PC-3 (cell line): Measurements from ENCODE around the gene PRRX1.

Source experiments
- CTCF ChIP-seq: fragments of 300-600 bp; sonication (generic); conservative IDR thresholded peaks from 2 replicates; pipeline ENCODE4 v1.5.1; 2017; ENCODE audit warnings: antibody characterized with exemption, low read depth, mild to moderate bottlenecking, low read length
- EZH2phosphoT487 ChIP-seq: fragments of 300-600 bp; sonication (generic); IDR thresholded peaks from 2 replicates; pipeline ENCODE4 v1.6.1; 2018; ENCODE audit warnings: mild to moderate bottlenecking, antibody characterized with exemption, low read length, borderline replicate concordance

GRCh38 chr1:170623171-170623570 is 40.8 kb upstream of the PRRX1 start:
- TF ChIP-seq CTCF (no peak), EZH2phosphoT487 (no peak)
